VCaP (cell line): ENCODE data around the gene DEGS2.

Experiments
- H3K27ac ChIP-seq: fragments of 450-650 bp; 2 replicates; pipeline ENCODE4 v1.5.1; 2017
- TF ChIP-seq, protein P1 (sequence below): fragments of 450-650 bp; conservative IDR thresholded peaks from 2 replicates; pipeline ENCODE4 v1.5.1; 2017; ENCODE audit warnings: mild to moderate bottlenecking, moderate library complexity

The DEGS2 gene

DNA sequence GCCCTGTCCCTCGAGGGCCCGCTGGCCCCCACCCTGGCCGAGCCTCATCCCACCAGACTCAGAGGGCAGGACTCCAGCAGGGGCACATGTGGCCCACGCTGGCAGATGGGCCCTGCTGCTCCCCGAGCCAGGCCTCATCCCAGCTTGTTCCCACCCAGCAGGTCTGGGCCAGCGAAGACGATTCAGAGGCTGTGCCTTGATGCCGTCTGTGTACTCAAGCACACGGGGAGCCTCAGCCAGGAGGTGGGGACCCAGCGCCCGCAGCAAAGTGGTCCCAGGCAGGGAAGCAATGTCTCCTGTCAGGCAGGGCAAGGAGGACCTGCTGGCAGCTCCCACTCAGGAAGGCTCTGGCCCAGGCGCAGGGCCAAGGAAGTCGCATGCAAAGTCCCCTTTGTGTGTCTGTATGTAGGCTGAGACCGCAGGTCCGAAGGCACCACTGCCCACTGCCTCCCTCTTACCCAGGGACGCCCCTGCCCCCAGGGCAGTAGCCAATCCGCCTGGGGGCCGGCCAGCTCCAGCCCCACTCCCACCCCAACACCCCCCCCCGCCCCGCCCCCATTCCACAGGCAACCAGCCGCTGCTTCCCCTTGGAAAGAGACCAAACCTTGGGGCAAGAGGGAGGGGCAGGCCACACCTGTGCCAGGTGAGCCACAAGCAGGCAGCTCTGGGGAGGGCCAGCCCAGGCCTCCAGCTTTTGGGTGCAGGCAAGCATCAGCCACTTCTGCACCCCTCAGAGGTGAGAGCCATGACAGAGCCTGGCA, 9.4 kb downstream of the DEGS2 start:
- peak overlapping the region; percentile 99 for H3K27ac ChIP-seq
- TF ChIP-seq, protein P1, sequence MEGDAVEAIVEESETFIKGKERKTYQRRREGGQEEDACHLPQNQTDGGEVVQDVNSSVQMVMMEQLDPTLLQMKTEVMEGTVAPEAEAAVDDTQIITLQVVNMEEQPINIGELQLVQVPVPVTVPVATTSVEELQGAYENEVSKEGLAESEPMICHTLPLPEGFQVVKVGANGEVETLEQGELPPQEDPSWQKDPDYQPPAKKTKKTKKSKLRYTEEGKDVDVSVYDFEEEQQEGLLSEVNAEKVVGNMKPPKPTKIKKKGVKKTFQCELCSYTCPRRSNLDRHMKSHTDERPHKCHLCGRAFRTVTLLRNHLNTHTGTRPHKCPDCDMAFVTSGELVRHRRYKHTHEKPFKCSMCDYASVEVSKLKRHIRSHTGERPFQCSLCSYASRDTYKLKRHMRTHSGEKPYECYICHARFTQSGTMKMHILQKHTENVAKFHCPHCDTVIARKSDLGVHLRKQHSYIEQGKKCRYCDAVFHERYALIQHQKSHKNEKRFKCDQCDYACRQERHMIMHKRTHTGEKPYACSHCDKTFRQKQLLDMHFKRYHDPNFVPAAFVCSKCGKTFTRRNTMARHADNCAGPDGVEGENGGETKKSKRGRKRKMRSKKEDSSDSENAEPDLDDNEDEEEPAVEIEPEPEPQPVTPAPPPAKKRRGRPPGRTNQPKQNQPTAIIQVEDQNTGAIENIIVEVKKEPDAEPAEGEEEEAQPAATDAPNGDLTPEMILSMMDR: no peak

DNA sequence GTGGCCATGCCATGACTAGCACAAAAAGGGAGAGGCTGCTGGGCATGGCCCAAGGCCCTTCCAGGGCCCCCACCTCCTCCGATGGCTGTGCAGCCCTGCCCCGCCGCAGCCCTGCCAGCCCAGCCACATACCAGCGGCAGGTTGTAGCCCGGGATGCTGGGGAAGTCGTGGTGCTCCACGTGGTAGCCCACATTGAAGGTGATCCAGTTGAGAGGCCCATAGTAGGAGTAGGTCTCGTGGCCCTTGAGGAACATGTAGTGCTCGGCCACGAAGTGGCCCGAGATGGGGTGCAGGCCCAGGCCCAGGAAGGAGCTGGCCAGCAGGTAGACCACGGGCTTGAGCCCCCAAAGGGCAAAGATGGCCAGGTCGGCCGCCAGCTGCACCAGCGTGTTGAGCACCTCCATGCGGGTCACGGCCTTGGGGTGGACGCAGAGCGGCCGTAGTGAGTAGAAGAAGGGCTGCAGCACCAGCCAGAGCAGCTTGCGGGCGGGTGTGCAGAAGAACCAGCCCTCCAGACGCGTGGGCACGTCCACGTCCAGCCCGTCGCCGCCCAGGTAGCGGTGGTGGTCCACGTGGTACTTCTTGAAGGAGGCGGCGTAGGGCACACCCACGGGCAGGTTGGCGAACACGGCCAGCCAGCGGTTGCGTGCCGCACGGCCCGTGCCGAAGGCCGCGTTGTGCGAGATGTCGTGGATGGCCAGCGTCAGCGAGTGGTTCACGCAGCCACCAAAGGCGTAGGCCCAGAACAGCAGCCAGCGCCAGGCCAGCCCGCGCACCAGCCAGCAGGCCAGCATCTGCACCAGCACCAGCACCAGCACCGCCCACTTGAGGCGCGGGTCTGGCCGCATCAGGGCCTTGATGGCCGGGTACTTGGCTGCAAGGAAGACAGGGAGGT, 10.4 kb downstream of the DEGS2 start:
- TF ChIP-seq, protein P1: no peak
- peak overlapping the region; percentile 99 for H3K27ac ChIP-seq

DNA sequence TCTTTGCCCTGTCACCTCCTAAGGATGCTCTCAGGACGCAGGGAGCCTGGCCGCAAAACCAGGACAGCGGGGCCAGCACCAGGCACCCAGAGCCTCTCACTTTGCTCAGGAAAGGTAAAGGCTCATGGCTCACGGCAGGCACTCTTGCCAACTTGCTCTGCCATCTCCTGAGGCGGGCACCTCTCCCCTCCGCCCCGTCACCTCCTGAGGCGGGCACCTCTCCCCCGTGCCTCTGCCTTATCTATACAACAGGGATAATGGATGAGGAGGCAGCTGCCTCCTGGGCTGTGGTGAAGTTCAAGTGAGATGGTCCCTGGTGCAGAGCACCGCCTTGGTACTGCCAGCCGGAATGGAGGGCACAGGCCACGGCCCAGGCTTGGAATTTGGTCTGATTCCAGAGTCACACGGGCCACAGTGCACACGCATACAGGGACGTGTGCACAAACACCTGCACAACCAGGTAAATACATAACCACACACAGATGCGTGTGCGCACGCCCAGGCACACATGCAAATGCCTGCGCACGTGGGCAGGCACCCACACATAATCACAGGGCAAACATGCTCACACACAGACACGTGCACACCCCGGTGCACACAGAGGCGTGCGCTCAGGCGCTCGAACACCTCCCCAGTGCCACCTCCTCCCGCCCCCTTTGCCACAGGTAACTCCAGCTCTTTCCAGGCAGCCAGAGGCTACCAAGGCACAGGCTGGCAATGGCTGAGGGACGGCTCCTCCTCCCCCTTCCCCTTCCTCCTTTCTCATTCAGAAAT, 11.6 kb downstream of the DEGS2 start:
- TF ChIP-seq, protein P1: no peak
- peak overlapping the region; percentile 99 for H3K27ac ChIP-seq

DNA sequence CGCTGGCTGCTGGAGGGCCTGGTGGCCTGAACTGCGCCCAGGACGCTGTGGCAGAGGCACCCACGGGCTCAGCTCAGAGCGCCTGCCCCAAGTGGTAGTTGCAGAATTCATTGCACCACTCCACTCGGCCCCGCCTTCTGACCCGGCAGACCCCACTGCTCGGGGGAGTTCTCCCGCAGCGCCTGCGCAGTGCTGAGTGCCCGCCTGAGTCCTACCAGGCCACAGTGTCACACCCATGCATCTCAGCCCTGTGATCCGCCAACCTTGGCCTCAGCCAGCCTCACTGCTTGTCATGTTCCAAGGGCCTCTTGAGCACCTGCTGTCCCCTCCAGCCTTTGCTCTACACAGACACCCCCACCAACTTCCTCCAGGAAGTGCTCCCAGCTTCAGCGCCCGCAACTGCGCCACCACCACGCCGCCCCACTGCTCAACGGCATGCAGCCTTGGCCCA, 12.2 kb downstream of the DEGS2 start:
- H3K27ac ChIP-seq: peak overlapping the region; percentile 83; the same call in 1 of the 2 replicates
- TF ChIP-seq, protein P1: no peak

DNA sequence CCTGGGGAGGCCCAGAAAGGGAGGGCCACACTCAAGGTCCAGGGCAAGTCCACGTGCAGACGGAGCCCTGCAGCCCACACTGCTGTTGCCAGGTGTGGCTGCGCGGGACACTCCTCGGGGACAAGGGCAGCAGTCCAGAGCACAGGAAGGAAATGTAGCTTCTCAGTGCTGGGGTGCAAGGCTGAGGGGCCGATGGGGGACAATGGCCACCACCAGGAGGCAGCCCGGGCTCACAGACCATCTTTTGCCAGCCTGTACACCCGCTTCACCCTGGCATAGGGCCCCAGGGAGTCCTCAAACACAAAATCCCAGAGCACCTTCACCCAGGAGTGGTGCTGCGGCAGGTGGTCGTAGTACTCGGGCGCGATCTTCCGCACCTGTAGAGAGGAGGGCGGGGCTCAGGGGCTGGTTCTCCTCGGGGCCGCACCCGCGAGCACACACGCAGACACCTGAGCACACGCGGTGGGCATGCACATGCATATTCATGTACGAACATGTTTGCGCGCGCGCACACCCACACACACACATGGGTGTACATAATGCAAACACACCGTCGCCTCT, 12.8 kb downstream of the DEGS2 start:
- TF ChIP-seq, protein P1: no peak
- H3K27ac ChIP-seq: peak overlapping the region; percentile 83

DNA sequence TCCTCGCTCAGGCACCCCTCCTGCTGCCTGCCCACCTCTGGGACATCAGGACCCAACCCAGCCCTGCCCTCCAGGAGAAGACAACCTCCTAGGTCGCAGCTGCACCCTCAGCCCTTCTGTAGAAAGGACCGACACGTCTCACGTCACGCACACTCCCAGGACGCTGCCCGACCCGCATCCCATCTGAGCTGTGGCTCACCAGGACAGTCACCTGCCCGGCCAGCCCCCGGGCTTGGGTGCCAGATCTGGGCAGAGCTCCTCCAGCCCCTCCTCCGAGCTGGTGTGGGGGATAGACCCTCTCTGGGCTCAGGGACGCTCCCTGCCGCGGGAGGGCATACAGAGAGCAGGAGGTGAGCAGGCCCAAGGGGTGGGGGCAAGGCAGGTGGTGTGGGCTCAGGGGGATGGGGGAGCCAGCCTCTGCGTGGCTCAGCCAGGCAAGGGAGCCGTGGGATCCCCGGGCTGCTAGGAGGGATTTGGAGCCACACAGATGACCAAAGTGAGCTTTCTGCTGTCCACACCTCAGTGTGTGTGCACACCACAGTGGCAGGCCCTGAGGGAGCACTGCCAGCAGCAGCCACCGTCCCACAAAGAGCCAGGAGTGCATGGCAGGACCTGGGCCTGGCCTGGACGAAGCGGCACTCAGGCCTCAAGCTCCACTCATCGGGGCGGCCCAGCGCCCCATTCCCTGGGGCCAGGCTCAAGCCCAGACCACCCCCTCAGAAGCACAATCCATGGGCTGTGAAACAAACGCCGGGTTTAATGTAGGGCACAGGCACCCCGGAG, 13.6 kb downstream of the DEGS2 start:
- TF ChIP-seq, protein P1: no peak

More for the DNA sequence above, 13.6 kb downstream of the DEGS2 start:
- H3K27ac ChIP-seq: peak overlapping the region; percentile 83
